WTC11 (cell line): ENCODE data around the gene ENTHD1. TPM values are rescaled to one million over a fixed set of nuclear protein-coding genes. Genes with fewer than 3 reads are reported as not detected.

Experiments
- ATAC-seq: fragments of 200-7000 bp; cut with Tn5 transposase; 2 replicates; pipeline ENCODE4 v1.10.0; 2021; ENCODE audit warnings: mild to moderate bottlenecking, moderate library complexity
- CTCF ChIA-PET: fragments of 300-600 bp; sonication (Branson Sonifier 250); formaldehyde crosslinking; loops from one replicate; lab custom pipeline; 2021; ENCODE audit warnings: antibody characterized with exemption; lab: Charles Lee
- POLR2A ChIA-PET: fragments of 350-600 bp; sonication (Branson Sonifier 250); formaldehyde crosslinking; loops from one replicate; lab custom pipeline; 2021; ENCODE audit warnings: antibody characterized with exemption; lab: Charles Lee
- DNase-seq: peaks from one replicate; pipeline ENCODE4 v3.0.0; 2021; ENCODE audit warnings: low spot score
- H3K27ac Mint-ChIP-seq: 2 replicates; pipeline ENCODE4 v1.8.0; 2021; ENCODE audit warnings: mixed read lengths
- H3K27me3 Mint-ChIP-seq: 2 replicates; pipeline ENCODE4 v1.8.0; 2021; ENCODE audit warnings: low read depth, mild to moderate bottlenecking, moderate library complexity, mixed read lengths
- H3K36me3 Mint-ChIP-seq: 2 replicates; pipeline ENCODE4 v1.8.0; 2021; ENCODE audit warnings: mixed read lengths
- H3K4me1 Mint-ChIP-seq: 2 replicates; pipeline ENCODE4 v1.8.0; 2022; ENCODE audit warnings: mixed read lengths
- H3K4me3 Mint-ChIP-seq: 2 replicates; pipeline ENCODE4 v1.8.0; 2021; ENCODE audit warnings: mild to moderate bottlenecking, moderate library complexity, mixed read lengths
- H3K9me3 Mint-ChIP-seq: 2 replicates; pipeline ENCODE4 v1.8.0; 2021; ENCODE audit warnings: mixed read lengths
- CREB1 ChIP-seq: sonication (generic); formaldehyde crosslinking; IDR thresholded peaks from 2 replicates; pipeline ENCODE4 v1.8.0; 2023; ENCODE audit warnings: mild to moderate bottlenecking, missing genetic modification reagents
- EMX1 ChIP-seq: fragments of 250-450 bp; sonication (Bioruptor Pico); IDR thresholded peaks from 2 replicates; pipeline ENCODE4 v1.8.0; 2021; ENCODE audit warnings: mild to moderate bottlenecking
- ESRRA ChIP-seq: sonication (generic); formaldehyde crosslinking; IDR thresholded peaks from 2 replicates; pipeline ENCODE4 v1.8.1; 2022; ENCODE audit warnings: mild to moderate bottlenecking, missing genetic modification reagents, borderline replicate concordance
- FOXK1 ChIP-seq: sonication (generic); formaldehyde crosslinking; IDR thresholded peaks from 2 replicates; pipeline ENCODE4 v1.8.0; 2022; ENCODE audit warnings: mild to moderate bottlenecking, moderate library complexity, missing genetic modification reagents
- GRHL2 ChIP-seq: fragments of 250-450 bp; sonication (Bioruptor Pico); IDR thresholded peaks from 2 replicates; pipeline ENCODE4 v1.8.0; 2022; ENCODE audit warnings: mild to moderate bottlenecking, moderate library complexity; ENCODE audit not compliant: insufficient replicate concordance, severe bottlenecking
- MXD4 ChIP-seq: fragments of 250-450 bp; sonication (Bioruptor Pico); IDR thresholded peaks from 2 replicates; pipeline ENCODE4 v1.8.0; 2021; ENCODE audit warnings: mild to moderate bottlenecking, moderate library complexity, borderline replicate concordance
- NR2C2 ChIP-seq: sonication (generic); formaldehyde crosslinking; IDR thresholded peaks from 2 replicates; pipeline ENCODE4 v1.8.0; 2022; ENCODE audit warnings: mild to moderate bottlenecking, missing genetic modification reagents
- SMAD3 ChIP-seq: sonication (generic); formaldehyde crosslinking; IDR thresholded peaks from 2 replicates; pipeline ENCODE4 v1.8.0; 2022; ENCODE audit warnings: missing genetic modification reagents, mild to moderate bottlenecking, borderline replicate concordance
- TEAD1 ChIP-seq: sonication (generic); formaldehyde crosslinking; IDR thresholded peaks from 2 replicates; pipeline ENCODE4 v1.8.0; 2022; ENCODE audit warnings: mild to moderate bottlenecking, missing genetic modification reagents
- ZNF396 ChIP-seq: fragments of 250-450 bp; sonication (Bioruptor Pico); IDR thresholded peaks from 2 replicates; pipeline ENCODE4 v1.8.0; 2021; ENCODE audit warnings: mild to moderate bottlenecking, moderate library complexity, borderline replicate concordance
- ZNF423 ChIP-seq: fragments of 250-450 bp; sonication (Bioruptor Pico); IDR thresholded peaks from 2 replicates; pipeline ENCODE4 v2.1.2; 2022; ENCODE audit warnings: mild to moderate bottlenecking, moderate library complexity
- total RNA-seq: library from RNA; stranded (reverse); gene quantifications from 3 replicates; pipeline ENCODE4 v1.2.3, GENCODE V29; 2021
- TF ChIP-seq, protein P1 (sequence below): sonication (generic); formaldehyde crosslinking; IDR thresholded peaks from 2 replicates; pipeline ENCODE4 v1.8.1; 2022; ENCODE audit warnings: low read depth, mild to moderate bottlenecking, moderate library complexity, missing genetic modification reagents, borderline replicate concordance
- TF ChIP-seq, protein P2 (sequence below): sonication (generic); formaldehyde crosslinking; IDR thresholded peaks from 2 replicates; pipeline ENCODE4 v1.8.0; 2022; ENCODE audit warnings: mild to moderate bottlenecking, missing genetic modification reagents
- TF ChIP-seq, protein P3 (sequence below): sonication (generic); formaldehyde crosslinking; IDR thresholded peaks from 2 replicates; pipeline ENCODE4 v1.8.0; 2022; ENCODE audit warnings: mild to moderate bottlenecking, missing genetic modification reagents
- TF ChIP-seq, protein P4 (sequence below): sonication (generic); formaldehyde crosslinking; IDR thresholded peaks from 2 replicates; pipeline ENCODE4 v1.8.1; 2023; ENCODE audit warnings: mild to moderate bottlenecking, missing genetic modification reagents
- TF ChIP-seq, protein P5 (sequence below): sonication (generic); formaldehyde crosslinking; IDR thresholded peaks from 2 replicates; pipeline ENCODE4 v1.8.0; 2022; ENCODE audit warnings: missing genetic modification reagents
- TF ChIP-seq, protein P6 (sequence below): sonication (generic); formaldehyde crosslinking; IDR thresholded peaks from 2 replicates; pipeline ENCODE4 v1.8.1; 2022; ENCODE audit warnings: missing genetic modification reagents, borderline replicate concordance
- TF ChIP-seq, protein P7 (sequence below): fragments of 250-450 bp; sonication (Bioruptor Pico); IDR thresholded peaks from 2 replicates; pipeline ENCODE4 v1.8.0; 2021; ENCODE audit warnings: mild to moderate bottlenecking
- TF ChIP-seq, protein P8 (sequence below): sonication (generic); formaldehyde crosslinking; IDR thresholded peaks from 2 replicates; pipeline ENCODE4 v1.8.1; 2022; ENCODE audit warnings: mild to moderate bottlenecking, moderate library complexity, missing genetic modification reagents
- TF ChIP-seq, protein P9 (sequence below): fragments of 250-450 bp; sonication (Bioruptor Pico); conservative IDR thresholded peaks from 2 replicates; pipeline ENCODE4 v1.9.0; 2021; ENCODE audit warnings: mild to moderate bottlenecking

Gene ENTHD1
- total RNA-seq, 1 experiment from 2014 or later: not detected

DNA sequence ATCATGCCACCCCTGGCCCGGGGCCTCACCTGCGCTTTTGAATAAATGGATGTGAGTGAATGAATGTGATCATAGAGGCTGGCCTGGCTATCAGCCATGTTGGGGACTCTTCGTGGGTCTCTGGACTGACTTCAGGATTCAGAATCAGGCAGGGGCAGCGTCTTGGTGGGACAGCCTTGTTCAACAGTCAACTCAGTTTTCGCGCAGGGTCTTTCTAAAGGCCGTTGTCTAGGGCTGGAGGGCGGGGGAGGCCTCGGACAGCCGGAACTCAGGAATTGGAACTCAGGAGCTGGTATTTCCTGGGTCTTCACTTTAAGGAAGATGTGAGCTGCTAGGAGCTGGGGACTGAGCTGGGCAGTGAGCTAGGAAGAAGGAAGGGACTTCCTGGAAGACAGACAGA is 177.0 kb downstream of the ENTHD1 start:
- H3K9me3 Mint-ChIP-seq: no peaks in the 10 kb centered on the region
- no peak for ATAC-seq
- no peak for TF ChIP-seq GRHL2 (CRISPR knock-in tag)
- no peak for TF ChIP-seq FOXK1
- no peak for TF ChIP-seq MXD4 (CRISPR knock-in tag)
- TF ChIP-seq, protein P1, sequence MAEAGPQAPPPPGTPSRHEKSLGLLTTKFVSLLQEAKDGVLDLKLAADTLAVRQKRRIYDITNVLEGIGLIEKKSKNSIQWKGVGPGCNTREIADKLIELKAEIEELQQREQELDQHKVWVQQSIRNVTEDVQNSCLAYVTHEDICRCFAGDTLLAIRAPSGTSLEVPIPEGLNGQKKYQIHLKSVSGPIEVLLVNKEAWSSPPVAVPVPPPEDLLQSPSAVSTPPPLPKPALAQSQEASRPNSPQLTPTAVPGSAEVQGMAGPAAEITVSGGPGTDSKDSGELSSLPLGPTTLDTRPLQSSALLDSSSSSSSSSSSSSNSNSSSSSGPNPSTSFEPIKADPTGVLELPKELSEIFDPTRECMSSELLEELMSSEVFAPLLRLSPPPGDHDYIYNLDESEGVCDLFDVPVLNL (CRISPR knock-in tag): no peak
- no peak for TF ChIP-seq TEAD1 (CRISPR knock-in tag)
- no peak for TF ChIP-seq EMX1
- TF ChIP-seq CREB1 (CRISPR knock-in tag): no peak
- TF ChIP-seq NR2C2: no peak
- no peak for TF ChIP-seq ZNF396
- TF ChIP-seq, protein P2, sequence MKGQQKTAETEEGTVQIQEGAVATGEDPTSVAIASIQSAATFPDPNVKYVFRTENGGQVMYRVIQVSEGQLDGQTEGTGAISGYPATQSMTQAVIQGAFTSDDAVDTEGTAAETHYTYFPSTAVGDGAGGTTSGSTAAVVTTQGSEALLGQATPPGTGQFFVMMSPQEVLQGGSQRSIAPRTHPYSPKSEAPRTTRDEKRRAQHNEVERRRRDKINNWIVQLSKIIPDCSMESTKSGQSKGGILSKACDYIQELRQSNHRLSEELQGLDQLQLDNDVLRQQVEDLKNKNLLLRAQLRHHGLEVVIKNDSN (CRISPR knock-in tag): no peak
- TF ChIP-seq ESRRA: no peak
- no peak for TF ChIP-seq SMAD3 (CRISPR knock-in tag)
- TF ChIP-seq, protein P3, sequence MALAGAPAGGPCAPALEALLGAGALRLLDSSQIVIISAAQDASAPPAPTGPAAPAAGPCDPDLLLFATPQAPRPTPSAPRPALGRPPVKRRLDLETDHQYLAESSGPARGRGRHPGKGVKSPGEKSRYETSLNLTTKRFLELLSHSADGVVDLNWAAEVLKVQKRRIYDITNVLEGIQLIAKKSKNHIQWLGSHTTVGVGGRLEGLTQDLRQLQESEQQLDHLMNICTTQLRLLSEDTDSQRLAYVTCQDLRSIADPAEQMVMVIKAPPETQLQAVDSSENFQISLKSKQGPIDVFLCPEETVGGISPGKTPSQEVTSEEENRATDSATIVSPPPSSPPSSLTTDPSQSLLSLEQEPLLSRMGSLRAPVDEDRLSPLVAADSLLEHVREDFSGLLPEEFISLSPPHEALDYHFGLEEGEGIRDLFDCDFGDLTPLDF (CRISPR knock-in tag): no peak
- TF ChIP-seq, protein P4, sequence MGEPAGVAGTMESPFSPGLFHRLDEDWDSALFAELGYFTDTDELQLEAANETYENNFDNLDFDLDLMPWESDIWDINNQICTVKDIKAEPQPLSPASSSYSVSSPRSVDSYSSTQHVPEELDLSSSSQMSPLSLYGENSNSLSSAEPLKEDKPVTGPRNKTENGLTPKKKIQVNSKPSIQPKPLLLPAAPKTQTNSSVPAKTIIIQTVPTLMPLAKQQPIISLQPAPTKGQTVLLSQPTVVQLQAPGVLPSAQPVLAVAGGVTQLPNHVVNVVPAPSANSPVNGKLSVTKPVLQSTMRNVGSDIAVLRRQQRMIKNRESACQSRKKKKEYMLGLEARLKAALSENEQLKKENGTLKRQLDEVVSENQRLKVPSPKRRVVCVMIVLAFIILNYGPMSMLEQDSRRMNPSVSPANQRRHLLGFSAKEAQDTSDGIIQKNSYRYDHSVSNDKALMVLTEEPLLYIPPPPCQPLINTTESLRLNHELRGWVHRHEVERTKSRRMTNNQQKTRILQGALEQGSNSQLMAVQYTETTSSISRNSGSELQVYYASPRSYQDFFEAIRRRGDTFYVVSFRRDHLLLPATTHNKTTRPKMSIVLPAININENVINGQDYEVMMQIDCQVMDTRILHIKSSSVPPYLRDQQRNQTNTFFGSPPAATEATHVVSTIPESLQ (CRISPR knock-in tag): no peak
- TF ChIP-seq ZNF423: no peak
- TF ChIP-seq, protein P5, sequence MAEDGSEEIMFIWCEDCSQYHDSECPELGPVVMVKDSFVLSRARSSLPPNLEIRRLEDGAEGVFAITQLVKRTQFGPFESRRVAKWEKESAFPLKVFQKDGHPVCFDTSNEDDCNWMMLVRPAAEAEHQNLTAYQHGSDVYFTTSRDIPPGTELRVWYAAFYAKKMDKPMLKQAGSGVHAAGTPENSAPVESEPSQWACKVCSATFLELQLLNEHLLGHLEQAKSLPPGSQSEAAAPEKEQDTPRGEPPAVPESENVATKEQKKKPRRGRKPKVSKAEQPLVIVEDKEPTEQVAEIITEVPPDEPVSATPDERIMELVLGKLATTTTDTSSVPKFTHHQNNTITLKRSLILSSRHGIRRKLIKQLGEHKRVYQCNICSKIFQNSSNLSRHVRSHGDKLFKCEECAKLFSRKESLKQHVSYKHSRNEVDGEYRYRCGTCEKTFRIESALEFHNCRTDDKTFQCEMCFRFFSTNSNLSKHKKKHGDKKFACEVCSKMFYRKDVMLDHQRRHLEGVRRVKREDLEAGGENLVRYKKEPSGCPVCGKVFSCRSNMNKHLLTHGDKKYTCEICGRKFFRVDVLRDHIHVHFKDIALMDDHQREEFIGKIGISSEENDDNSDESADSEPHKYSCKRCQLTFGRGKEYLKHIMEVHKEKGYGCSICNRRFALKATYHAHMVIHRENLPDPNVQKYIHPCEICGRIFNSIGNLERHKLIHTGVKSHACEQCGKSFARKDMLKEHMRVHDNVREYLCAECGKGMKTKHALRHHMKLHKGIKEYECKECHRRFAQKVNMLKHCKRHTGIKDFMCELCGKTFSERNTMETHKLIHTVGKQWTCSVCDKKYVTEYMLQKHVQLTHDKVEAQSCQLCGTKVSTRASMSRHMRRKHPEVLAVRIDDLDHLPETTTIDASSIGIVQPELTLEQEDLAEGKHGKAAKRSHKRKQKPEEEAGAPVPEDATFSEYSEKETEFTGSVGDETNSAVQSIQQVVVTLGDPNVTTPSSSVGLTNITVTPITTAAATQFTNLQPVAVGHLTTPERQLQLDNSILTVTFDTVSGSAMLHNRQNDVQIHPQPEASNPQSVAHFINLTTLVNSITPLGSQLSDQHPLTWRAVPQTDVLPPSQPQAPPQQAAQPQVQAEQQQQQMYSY (CRISPR knock-in tag): no peak
- TF ChIP-seq, protein P6, sequence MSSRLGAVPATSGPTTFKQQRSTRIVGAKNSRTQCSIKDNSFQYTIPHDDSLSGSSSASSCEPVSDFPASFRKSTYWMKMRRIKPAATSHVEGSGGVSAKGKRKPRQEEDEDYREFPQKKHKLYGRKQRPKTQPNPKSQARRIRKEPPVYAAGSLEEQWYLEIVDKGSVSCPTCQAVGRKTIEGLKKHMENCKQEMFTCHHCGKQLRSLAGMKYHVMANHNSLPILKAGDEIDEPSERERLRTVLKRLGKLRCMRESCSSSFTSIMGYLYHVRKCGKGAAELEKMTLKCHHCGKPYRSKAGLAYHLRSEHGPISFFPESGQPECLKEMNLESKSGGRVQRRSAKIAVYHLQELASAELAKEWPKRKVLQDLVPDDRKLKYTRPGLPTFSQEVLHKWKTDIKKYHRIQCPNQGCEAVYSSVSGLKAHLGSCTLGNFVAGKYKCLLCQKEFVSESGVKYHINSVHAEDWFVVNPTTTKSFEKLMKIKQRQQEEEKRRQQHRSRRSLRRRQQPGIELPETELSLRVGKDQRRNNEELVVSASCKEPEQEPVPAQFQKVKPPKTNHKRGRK (CRISPR knock-in tag): no peak
- TF ChIP-seq, protein P7, sequence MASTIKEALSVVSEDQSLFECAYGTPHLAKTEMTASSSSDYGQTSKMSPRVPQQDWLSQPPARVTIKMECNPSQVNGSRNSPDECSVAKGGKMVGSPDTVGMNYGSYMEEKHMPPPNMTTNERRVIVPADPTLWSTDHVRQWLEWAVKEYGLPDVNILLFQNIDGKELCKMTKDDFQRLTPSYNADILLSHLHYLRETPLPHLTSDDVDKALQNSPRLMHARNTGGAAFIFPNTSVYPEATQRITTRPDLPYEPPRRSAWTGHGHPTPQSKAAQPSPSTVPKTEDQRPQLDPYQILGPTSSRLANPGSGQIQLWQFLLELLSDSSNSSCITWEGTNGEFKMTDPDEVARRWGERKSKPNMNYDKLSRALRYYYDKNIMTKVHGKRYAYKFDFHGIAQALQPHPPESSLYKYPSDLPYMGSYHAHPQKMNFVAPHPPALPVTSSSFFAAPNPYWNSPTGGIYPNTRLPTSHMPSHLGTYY: no peak
- TF ChIP-seq, protein P8, sequence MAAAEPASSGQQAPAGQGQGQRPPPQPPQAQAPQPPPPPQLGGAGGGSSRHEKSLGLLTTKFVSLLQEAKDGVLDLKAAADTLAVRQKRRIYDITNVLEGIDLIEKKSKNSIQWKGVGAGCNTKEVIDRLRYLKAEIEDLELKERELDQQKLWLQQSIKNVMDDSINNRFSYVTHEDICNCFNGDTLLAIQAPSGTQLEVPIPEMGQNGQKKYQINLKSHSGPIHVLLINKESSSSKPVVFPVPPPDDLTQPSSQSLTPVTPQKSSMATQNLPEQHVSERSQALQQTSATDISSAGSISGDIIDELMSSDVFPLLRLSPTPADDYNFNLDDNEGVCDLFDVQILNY: no peak
- TF ChIP-seq, protein P9, sequence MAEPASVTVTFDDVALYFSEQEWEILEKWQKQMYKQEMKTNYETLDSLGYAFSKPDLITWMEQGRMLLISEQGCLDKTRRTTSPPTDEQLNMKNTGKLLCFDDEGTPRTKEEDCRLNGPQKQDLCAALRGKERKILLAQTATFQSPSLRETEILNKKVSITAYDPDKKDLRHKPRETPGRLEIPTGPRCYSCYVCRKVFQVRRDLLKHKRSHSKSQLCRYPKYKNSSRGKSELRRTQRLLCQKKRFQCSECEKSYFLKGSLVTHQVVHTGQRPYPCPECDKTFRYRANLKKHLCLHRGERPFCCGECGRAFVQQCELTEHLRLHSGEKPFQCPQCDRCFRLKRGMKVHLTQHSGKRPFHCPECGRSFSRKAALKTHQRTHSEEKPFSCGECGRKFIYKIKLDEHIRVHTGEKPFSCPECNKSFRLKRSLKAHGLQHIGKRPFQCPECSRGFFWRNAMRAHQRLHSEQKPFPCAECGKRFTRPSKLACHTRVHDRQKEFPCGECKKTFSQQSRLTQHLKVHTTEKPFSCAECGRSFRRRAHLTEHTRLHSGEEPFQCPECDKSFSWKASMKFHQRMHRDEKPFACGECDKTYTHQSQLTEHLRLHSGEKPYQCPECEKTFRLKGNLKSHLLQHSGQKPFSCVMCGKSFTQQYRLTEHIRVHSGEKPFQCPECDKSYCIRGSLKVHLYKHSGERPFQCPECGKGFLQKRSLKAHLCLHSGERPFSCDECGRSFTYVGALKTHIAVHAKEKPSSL (CRISPR knock-in tag): no peak
- TF ChIP-seq, all 79 proteins: peak for 0
- no peak for DNase-seq
- CTCF ChIA-PET: interaction anchor here (1.0 kb wide), 1 partner anchor 32 kb away, joined by 3 read pairs; no protein-coding TSS in a partner anchor
- no peak overlapping the region for H3K27ac Mint-ChIP-seq
- POLR2A ChIA-PET: no interaction called here
- H3K27me3 Mint-ChIP-seq: no peaks in the 10 kb centered on the region
- H3K36me3 Mint-ChIP-seq: no peaks in the 10 kb centered on the region
- peaks cover 20% of the 10 kb centered on the region for H3K4me1 Mint-ChIP-seq
- no peak overlapping the region for H3K4me3 Mint-ChIP-seq
